K562 (cell line): ENCODE results near the gene PLCD4. TPM values are rescaled to one million over a fixed set of nuclear protein-coding genes. Genes with fewer than 3 reads are reported as not detected.

Experiments used
- DIDO1 ChIP-seq: fragments of 450-650 bp; IDR thresholded peaks from 2 replicates; pipeline ENCODE4 v1.6.1; 2016; ENCODE audit warnings: low read depth, missing biosample characterization, missing genetic modification characterization
- EGR1 ChIP-seq: fragments of 450-650 bp; conservative IDR thresholded peaks from 2 replicates; pipeline ENCODE4 v1.6.1; 2017; ENCODE audit warnings: mild to moderate bottlenecking
- ETV6 ChIP-seq, 3 experiments: fragments of 150-350 bp in 1 of 3; sonication (generic) in 1 of 3; formaldehyde crosslinking in 1 of 3; IDR thresholded peaks; 2 replicates each; pipeline versions ENCODE4 v1.6.1 to v1.8.0; 2014 to 2022; ENCODE audit warnings: borderline replicate concordance in 2 of 3, low read depth in 2 of 3, antibody characterized with exemption in 1 of 3, low read length in 1 of 3, mild to moderate bottlenecking in 1 of 3, missing genetic modification reagents in 1 of 3
- GABPB1 ChIP-seq: sonication (generic); formaldehyde crosslinking; IDR thresholded peaks from 2 replicates; pipeline ENCODE4 v1.8.0; 2022; ENCODE audit warnings: mild to moderate bottlenecking, missing genetic modification reagents
- HDAC3 ChIP-seq: fragments of 450-650 bp; IDR thresholded peaks from 2 replicates; pipeline ENCODE4 v1.6.1; 2018; ENCODE audit warnings: borderline replicate concordance, mild to moderate bottlenecking, moderate library complexity; ENCODE audit not compliant: partially characterized antibody
- MLX ChIP-seq, 2 experiments: fragments of 450-650 bp in 1 of 2; sonication (generic) in 1 of 2; formaldehyde crosslinking; conservative IDR thresholded peaks; 2 replicates each; pipeline versions ENCODE4 v1.4.0 to v1.8.1; 2020 to 2022; ENCODE audit warnings: mild to moderate bottlenecking in 1 of 2, missing genetic modification reagents in 1 of 2
- MXI1 ChIP-seq: IDR thresholded peaks from 2 replicates; pipeline ENCODE4 v1.6.1; 2011; ENCODE audit warnings: low read depth, mild to moderate bottlenecking, improper control_type of control experiment, low read length
- NCOA2 ChIP-seq, 2 experiments: fragments of 450-650 bp; IDR thresholded peaks; 2 replicates each; pipeline ENCODE4 v1.6.1; 2018; ENCODE audit warnings: mild to moderate bottlenecking in 2 of 2, moderate library complexity in 1 of 2; ENCODE audit not compliant: partially characterized antibody in 2 of 2
- NCOA4 ChIP-seq: fragments of 450-650 bp; IDR thresholded peaks from 2 replicates; pipeline ENCODE4 v1.6.1; 2018; ENCODE audit warnings: mild to moderate bottlenecking; ENCODE audit not compliant: partially characterized antibody
- NEUROD1 ChIP-seq: fragments of 150-350 bp; IDR thresholded peaks from 2 replicates; pipeline ENCODE4 v1.6.1; 2014; ENCODE audit warnings: borderline replicate concordance, low read length, low read depth; ENCODE audit not compliant: partially characterized antibody
- NR2C1 ChIP-seq, 2 experiments: fragments of 450-650 bp; IDR thresholded peaks; 2 replicates each; pipeline ENCODE4 v1.6.1; 2017; ENCODE audit warnings: mild to moderate bottlenecking in 2 of 2, antibody characterized with exemption in 1 of 2, inconsistent platforms in 1 of 2, missing compliant biosample characterization in 1 of 2, missing genetic modification characterization in 1 of 2
- PKNOX1 ChIP-seq: fragments of 450-650 bp; IDR thresholded peaks from 2 replicates; pipeline ENCODE4 v1.6.1; 2016
- RBFOX2 ChIP-seq: fragments of 200-400 bp; formaldehyde crosslinking; IDR thresholded peaks from 2 replicates; pipeline ENCODE4 v1.6.1; 2017; ENCODE audit warnings: low read depth, mild to moderate bottlenecking, low read length, moderate library complexity
- SREBF1 ChIP-seq: fragments of 150-350 bp; IDR thresholded peaks from 2 replicates; pipeline ENCODE4 v1.6.1; 2014; ENCODE audit warnings: antibody characterized with exemption, low read depth, low read length, borderline replicate concordance
- SRF ChIP-seq, 2 experiments: fragments of 250-450, 450-650 bp in 1 of 2; sonication (Bioruptor Pico) in 1 of 2; sonication (generic) in 1 of 2; formaldehyde crosslinking; IDR thresholded peaks; 2 replicates each; pipeline versions ENCODE4 v1.5.0 to v1.5.1; 2020 to 2022; ENCODE audit warnings: mild to moderate bottlenecking in 1 of 2, missing genetic modification reagents in 1 of 2
- TAF7 ChIP-seq: fragments of 450-650 bp; IDR thresholded peaks from 2 replicates; pipeline ENCODE4 v1.6.1; 2016; ENCODE audit warnings: missing genetic modification characterization, missing compliant biosample characterization
- TAL1 ChIP-seq: fragments of 450-650 bp; IDR thresholded peaks from 2 replicates; pipeline ENCODE4 v1.6.1; 2016; ENCODE audit warnings: mild to moderate bottlenecking
- TRIM24 ChIP-seq, 2 experiments: fragments of 450-650 bp; IDR thresholded peaks; 2 replicates each; pipeline ENCODE4 v1.6.1; 2016
- U2AF2 ChIP-seq: fragments of 200-400 bp; formaldehyde crosslinking; optimal IDR thresholded peaks from 2 replicates; pipeline ENCODE3; 2017; ENCODE audit warnings: low read depth, mild to moderate bottlenecking, low read length
- ZNF551 ChIP-seq: fragments of 250-450 bp; sonication (Bioruptor Pico); IDR thresholded peaks from 2 replicates; pipeline ENCODE4 v1.5.0; 2021; ENCODE audit warnings: mild to moderate bottlenecking, moderate library complexity
- ZNF57 ChIP-seq: fragments of 450-650 bp; formaldehyde crosslinking; IDR thresholded peaks from 2 replicates; pipeline ENCODE4 v1.4.0; 2020; ENCODE audit warnings: mild to moderate bottlenecking, moderate library complexity
- ZNF584 ChIP-seq: fragments of 200-800 bp; sonication (Bioruptor generic); IDR thresholded peaks from 2 replicates; pipeline ENCODE4 v1.6.1; 2016; ENCODE audit warnings: low read depth, mild to moderate bottlenecking, missing genetic modification characterization, missing compliant biosample characterization
- ZNF699 ChIP-seq: fragments of 250-450 bp; sonication (Bioruptor Pico); IDR thresholded peaks from 2 replicates; pipeline ENCODE4 v1.8.0; 2021; ENCODE audit warnings: mild to moderate bottlenecking, moderate library complexity; ENCODE audit not compliant: insufficient replicate concordance
- polyA plus RNA-seq, 8 experiments: library from polyadenylated mRNA; depleted of rRNA in 4 of 8; stranded (reverse) in 5 of 8; unstranded in 3 of 8; fragments of >200 nt; fragmentation: Nextera tagmentation in 2 of 8; fragmentation: Illumina TruSeq in 1 of 8; extraction: Ambion mirVana in 2 of 8; extraction: Trizol in 1 of 8; gene quantifications; 2 replicates each; pipeline versions ENCODE4 v1.2.1 to v1.2.3, GENCODE V29; 2011 to 2014; ENCODE audit warnings: inconsistent platforms in 1 of 8, missing spikeins in 1 of 8
- total RNA-seq, 7 experiments: library from RNA; depleted of rRNA in 6 of 7; stranded (reverse); fragments of >200 nt in 6 of 7; fragmentation: Illumina TruSeq in 2 of 7; extraction: Trizol in 2 of 7; gene quantifications; 2 replicates each; pipeline versions ENCODE4 v1.2.1 to v1.2.3, GENCODE V29; 2011 to 2021; ENCODE audit warnings: low replicate concordance in 1 of 7
- TF ChIP-seq, protein P1 (sequence below), 2 experiments: IDR thresholded peaks; 2 replicates each; pipeline ENCODE4 v1.6.1; 2011; ENCODE audit warnings: borderline replicate concordance in 1 of 2, control low read depth in 1 of 2, low read depth in 1 of 2, low read length in 1 of 2, mild to moderate bottlenecking in 1 of 2, mixed read lengths in 1 of 2, moderate library complexity in 1 of 2; ENCODE audit not compliant: insufficient read depth in 1 of 2, insufficient read length in 1 of 2, poor library complexity in 1 of 2, severe bottlenecking in 1 of 2; ENCODE audit errors: extremely low read depth in 1 of 2

PLCD4 gene
- total and polyA plus RNA-seq, 9 of the 15 experiments (the other 6 are each of a cell fraction or from before 2014, with no cell fraction given) = 0.13 to 0.38 TPM; not detected in 7

DNA sequence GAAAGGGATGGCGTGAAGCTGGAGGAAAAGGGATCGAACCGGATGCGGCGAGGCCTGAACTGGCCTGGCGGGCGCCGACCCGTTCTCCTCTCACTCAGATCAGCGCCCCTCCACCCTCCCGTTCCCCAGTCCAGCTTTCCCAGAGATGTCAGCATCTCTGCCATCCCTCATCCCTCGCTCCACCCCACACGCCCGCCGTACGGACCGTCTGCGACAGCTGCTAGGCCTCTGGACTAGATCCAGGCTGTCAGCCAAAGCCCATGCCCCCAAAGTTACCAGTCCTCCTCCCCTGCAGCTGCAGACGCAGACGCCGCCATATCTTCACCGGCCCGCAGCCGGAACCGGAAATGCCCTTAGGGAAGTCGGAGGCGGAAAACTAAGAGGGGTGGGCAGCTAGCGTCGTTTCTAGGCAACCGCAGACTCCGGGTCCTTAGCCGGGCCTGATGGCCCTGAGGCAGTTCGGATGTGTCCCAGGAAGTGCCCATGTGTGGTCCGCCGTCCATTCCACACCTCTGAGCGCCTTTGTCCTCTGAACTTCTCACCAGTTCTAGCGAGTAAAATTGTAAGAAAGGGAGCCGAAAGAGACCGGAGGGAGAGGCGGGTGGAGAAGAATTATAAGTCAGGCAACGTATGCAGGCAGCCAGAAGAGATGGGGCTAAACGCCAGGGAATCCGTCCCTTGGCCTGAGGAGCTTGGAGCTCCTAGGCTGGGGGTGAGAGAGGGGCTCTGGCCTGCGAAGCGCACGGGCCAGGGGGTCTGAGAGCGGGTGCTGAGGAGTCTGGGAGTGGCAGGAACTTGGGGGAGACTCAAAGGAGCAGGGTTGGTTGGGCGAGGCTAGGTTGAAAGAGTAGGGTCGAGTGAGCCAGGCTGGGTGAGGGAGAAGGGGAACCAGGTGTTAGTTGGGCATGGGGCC, 64.2 kb downstream of the PLCD4 start, which contains the start of the genes RNF25 and STK36 (continued):
- TF ChIP-seq PKNOX1 (peak; percentile 55; the same call in 1 of the 2 replicates), ZNF57 (CRISPR knock-in tag) (no peak), RBFOX2 (peak; percentile 84), ZNF699 (CRISPR knock-in tag) (no peak), ZNF584 (no peak), NCOA4 (no peak), SRF (CRISPR knock-in tag; IDR thresholded peaks at IDR 0.05) (peak in 1 of 2 experiments; percentile 59; a peak in 1 of 4 replicates), NR2C1 (IDR thresholded peaks at IDR 0.05) (peak; percentile 21; the same call in 1 of the 2 replicates), NR2C1 (tag; IDR thresholded peaks at IDR 0.05) (0 out of 2 replicates have a peak, but pooled peaks have one; percentile 31), ZNF551 (CRISPR knock-in tag) (no peak), NEUROD1 (no peak), MLX (CRISPR knock-in tag; conservative IDR thresholded peaks at IDR 0.05) (no peak), MXI1 (0 out of 2 replicates have a peak, but pooled peaks have one; percentile 24), NCOA2 (IDR thresholded peaks at IDR 0.05; ENCODE audit: partially characterized antibody in 2 of 2) (peak in 1 of 2 experiments; percentile 92), ETV6 (IDR thresholded peaks at IDR 0.05; ENCODE audit: borderline replicate concordance in 1 of 2, low read depth in 2 of 2, low read length in 1 of 2) (peak; percentile 84 to 96; a peak in 3 of 4 replicates), ETV6 (CRISPR knock-in tag; IDR thresholded peaks at IDR 0.05; ENCODE audit: borderline replicate concordance) (no peak), TAL1 (no peak), GABPB1 (peak; percentile 94), DIDO1 (tag) (peak; percentile 77), TRIM24 (IDR thresholded peaks at IDR 0.05) (no peak), SREBF1 (no peak), HDAC3 (no peak), EGR1 (no peak), TAF7 (tag) (no peak), U2AF2 (no peak)
- TF ChIP-seq, protein P1, sequence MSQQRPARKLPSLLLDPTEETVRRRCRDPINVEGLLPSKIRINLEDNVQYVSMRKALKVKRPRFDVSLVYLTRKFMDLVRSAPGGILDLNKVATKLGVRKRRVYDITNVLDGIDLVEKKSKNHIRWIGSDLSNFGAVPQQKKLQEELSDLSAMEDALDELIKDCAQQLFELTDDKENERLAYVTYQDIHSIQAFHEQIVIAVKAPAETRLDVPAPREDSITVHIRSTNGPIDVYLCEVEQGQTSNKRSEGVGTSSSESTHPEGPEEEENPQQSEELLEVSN (IDR thresholded peaks at IDR 0.05; ENCODE audit: borderline replicate concordance in 1 of 2, extremely low read depth in 1 of 2, insufficient read depth in 1 of 2, insufficient read length in 1 of 2, low read depth in 1 of 2, low read length in 1 of 2, poor library complexity in 1 of 2, severe bottlenecking in 1 of 2) = no peak
